ENCODE results near the gene ZNF333.
"Not testable (repeated sequence)": the region's sequence is repeated elsewhere in the genome, so short reads cannot be mapped to it uniquely, and the experiment has no call there.

Gene ZNF333

DNA sequence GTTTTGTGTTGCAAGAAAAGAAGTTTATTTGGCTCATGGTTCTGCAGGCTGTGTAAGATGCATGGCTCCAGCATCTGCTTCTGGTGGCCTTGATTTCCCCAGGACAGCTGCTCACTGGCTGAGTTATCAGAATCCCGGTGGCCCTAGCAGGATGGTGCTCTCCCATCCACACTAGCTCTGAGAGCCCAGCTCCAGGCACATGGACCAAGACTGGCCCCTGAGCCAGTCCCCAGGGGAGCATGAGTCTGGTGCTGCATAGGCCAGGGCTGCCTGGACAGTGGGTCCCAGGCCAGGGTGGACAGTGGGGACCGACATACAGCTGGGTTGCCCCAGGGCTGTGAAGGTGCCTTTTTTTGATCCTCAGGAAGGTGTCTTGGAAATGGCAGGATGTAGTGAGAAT is 78.2 kb downstream of the ZNF333 start:
- DNase-seq (ENCODE audit: low spot score), result no peak

DNA sequence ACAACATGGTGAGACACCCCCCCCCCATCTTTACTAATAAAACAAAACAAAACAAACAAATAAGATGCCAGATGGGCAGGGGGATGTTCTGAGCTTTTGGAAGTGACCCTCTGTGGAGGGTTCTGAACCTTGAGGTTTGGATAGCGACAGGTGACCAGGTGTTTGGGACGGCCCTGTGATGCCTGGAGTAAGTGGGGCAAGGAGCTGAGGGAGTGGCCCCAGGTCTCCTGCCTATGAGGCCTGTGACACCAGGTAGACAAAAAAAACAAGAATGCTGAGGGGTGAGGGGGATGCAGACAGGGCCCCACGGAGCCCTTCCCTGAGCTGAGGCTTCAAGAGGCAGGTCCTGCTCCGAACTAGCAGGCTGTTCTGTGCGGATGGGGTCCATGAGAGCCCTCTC is 79.4 kb downstream of the ZNF333 start:
- DNase-seq (ENCODE audit: low spot score), result no peak

DNA sequence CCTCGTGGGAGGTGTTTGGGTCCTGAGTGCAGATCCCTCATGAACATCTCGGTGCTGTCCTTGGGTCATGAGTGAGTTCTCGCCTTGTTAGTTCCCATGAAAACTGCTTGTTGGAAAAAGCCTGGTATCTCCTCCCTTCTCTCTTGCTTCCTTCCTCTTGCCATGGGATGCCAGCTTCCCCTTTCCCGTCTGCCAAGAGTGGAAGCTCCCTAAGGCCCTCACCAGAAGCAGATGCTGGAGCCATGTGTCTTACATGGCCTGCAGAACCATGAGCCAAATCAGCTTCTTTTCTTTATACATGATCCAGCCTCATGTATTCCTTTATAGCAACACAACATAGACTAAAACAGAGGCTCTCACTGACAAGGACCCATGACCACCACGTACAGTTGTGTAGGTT is 80.3 kb downstream of the ZNF333 start:
- DNase-seq (ENCODE audit: low spot score), result no peak

DNA sequence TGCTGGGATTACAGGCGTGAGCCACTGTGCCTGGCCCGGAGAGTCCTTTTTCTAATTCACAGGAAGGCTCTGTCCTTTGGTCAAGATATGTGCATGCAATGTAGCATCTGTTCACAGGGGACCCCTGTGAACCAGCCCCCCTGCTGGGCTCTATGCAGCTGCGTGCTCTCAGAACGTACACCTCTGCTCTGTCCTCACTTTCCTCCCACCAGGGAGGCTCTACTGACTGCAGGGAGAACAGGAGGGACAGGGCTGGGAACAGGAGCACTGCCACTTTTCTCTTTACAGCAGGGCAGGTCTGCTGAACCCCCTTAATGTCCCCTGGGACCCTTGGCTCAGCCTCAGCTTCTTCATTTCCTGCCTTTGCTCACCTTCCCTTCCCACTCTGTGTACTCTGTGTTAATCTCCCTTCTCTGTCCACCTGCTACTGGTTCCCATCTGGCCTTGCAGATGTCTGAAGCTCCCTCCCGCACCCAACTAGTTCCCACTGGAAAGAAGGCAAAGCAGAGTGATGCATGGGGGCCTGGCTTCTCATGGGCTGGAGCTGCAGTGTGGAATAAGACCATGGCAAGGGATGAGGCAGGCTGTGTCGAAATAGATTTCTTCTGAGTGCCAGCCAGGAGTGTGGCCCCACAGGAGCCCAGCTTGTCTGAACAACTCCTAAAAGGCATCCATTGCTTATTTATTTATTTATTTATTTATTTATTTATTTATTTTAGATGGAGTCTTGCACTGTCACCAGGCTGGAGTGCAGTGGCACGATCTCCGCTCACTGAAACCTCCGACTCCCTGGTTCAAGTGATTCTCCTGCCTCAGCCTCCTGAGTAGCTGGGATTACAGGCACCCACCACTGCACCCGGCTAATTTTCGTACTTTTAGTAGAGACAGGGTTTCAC is 81.3 kb downstream of the ZNF333 start:
- DNase-seq (ENCODE audit: low spot score), result no peak

DNA sequence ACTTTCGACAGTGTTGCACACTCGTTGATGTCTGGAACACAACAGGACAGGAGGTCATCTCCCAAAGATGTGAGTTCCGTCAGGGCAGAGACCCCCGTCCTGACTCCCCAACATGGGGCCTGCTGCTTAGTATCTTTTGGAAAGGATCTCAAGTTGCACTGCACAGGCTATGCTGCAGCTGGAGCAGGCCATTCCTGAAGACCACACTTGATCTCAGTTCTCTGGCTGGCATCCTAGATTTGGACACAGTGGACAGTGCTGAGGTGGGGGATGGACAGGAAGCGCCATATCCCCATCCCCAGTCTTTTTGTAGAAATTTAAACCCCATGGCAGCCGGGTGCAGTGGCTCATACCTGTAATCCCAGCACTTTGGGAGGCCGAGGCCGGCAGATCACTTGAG is 82.6 kb downstream of the ZNF333 start:
- no peak for DNase-seq (ENCODE audit: low spot score)

DNA sequence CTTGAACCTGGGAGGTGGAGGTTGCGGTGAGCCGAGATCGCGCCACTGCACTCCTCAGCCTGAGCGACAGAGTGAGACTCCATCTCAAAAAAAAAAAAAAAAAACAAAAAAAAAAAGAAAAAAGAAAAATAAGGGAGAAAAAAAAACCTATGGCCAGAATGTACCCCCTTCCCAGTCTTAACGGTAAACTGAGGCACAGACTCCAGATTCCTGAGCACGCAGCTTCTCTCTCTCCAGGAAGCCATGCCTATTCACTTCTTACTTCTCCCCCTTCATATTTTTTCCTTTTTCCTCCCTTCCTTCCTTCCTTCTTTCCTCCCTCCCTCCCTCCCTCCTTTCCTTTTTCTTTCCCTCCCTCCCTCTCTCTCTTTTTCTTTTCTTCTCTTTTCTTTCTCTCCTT is 83.1 kb downstream of the ZNF333 start:
- DNase-seq (ENCODE audit: low spot score), result no peak

DNA sequence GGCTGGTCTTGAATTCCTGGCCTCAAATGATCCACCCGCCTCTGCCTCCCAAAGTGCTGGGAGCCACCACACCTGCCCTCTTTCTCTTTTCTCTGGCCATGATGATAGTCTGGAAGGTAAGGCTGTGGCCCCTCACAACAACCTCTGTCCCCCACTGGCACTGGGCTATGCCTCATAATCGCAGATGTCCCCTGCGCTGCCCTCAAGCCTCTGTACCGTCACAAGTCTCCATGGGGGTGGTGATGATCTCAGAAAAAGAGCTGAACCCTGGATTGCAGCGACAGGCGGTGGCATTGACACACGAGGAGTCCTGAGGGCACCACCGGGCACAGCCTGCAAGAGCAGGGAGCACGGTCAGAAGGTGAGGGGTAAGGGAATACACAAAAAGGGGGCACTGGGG is 83.9 kb downstream of the ZNF333 start:
- not testable (repeated sequence) for DNase-seq (ENCODE audit: low spot score)

DNA sequence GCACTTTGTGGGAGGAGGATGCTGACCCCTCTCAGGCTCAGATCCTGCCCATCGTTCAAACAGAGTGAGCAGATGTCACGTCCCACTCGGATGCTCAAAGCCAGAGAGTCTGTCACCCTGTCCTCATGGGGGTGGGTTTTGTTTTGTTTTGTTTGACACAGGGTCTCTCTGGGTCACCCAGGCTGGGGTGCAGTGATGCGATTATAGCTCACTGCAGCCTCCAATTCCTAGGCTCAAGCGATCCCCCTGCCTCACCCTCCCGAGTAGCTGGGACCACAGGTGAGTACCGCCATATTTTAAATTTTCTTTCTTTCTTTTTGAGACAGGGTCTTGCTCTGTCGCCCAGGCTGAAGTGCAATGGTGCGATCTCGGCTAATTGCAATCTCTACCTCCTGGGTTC is 84.5 kb downstream of the ZNF333 start:
- no peak for DNase-seq (ENCODE audit: low spot score)

DNA sequence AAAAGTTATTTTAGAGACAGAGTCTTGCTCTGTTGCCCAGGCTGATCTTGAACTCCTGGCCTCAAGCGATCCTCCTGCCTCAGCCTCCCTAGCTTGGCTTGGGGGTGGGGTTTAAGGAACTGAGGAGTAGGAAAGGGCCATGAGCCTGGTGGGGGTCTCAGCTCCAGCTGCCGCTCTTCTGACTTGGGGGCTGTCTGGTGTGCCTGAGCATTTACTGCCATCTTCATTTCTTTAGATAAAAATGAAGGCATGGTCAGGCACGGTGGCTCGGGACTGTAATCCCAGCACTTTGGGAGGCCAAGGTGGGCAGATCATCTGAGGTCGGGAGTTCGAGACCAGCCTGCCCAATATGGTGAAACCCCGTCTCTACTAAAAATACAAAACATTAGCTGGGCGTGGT is 85.5 kb downstream of the ZNF333 start:
- DNase-seq (ENCODE audit: low spot score), result not testable (repeated sequence)

DNA sequence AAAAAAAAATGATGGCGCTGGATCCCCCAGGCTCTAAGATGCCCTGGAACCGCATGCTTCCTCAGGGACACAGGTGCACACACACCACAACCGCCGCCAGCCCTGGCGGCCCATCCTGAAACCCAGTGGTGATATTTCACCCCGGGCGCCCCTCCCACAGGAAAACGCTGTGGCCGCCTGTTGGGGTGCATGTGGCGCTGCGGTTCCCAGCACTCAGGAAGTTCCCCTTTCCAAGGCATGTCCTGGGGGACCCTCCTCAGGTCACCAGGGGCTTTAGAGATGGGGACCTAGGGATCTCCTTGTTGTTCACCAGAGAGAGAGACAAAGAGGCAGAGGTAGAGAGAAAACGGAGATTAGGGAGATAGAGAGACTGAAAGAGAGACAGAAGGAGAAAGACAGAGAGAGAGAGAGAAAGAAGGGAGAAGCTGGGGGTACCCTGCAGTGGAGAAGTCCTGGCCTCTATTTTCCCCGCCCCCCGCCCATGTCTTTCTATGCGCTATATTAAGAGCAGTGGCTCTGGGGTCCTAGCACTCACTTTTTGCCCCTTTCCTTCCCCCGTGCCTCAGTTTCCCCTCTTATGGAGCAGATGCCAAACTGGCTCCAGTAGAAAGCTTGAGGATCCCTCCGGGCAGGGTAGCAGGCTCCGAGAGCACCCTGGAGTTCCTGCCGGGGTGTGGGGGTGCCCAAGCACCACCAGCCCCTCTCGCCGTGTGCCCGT is 86.2 kb downstream of the ZNF333 start:
- no peak for DNase-seq (ENCODE audit: low spot score)

DNA sequence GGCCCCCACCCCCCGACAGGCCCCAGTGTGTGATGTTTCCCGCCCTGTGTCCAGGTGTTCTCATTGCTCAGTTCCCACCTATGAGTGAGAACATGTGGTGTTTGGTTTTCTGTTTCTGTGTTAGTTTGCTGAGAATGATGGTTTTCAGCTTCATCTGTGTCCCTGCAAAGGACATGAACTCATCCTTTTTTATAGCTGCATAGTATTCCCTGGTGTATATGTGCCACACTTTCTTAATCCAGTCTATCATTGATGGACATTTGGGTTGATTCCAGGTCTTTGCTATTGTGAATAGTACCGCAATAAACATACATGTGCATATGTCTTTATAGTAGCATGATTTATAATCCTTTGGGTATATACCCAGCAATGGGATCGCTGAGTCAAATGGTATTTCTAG is 87.8 kb downstream of the ZNF333 start:
- DNase-seq (ENCODE audit: low spot score), result not testable (repeated sequence)

DNA sequence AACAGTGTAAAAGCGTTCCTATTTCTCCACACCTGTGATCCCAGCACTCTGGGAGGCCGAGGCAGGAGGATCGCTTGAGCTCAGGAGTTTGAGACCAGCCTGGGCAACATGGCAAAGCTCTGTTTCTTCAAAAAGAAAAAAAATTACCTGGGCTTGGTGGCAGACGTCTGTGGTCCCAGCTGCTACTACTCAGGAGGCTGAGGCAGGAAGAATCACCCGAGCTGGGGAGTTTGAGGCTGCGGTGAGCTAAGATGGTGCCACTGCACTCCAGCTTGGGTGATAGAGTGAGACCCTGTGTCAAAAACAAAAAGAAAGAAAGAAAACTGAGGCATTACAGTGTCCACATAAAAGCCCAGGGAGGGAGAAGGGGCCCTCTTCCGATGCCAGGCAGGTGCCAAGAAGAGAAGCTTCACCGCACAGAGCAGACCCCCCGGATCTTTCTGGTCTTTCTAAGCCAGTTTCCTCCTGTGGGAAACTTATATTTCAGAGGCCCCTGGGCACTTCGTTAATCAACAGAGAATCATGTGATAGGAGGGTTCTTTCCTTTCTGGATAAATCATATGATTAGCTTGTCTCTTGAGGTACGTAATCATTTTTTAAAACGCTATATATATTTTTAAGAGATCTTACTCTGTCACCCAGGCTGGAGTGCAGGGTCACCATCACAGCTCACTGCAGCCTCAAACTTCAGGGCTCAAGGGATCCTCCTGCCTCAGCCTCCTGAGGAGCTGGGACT is 88.4 kb downstream of the ZNF333 start, which contains the start of gene ADGRE2:
TSS of gene ADGRE2 (minus strand) at position 451 of the 736 bp plus-strand sequence. CDS start 1,804 bp downstream, outside the sequence.
- DNase-seq (ENCODE audit: low spot score), result not testable (repeated sequence)

DNA sequence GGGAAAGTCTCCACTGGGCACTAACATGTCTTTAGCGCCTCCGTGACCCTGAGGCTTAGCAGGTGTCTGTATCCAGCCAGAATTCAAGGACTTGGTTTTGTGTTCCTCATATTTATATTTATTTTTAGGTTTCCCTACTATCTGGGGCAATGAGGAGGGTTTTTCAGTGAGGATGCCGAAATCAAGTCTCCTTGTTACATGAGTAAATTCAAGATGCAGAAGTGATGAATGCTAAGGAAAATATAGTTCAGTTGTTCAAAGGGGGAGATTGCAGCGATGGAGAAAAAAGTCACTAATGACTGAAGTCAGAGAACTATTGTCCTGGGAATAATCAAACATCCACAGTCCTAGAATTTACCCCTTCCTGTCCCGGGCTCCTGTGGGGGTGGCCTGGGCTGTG is 89.3 kb downstream of the ZNF333 start:
- no peak for DNase-seq (ENCODE audit: low spot score)

DNA sequence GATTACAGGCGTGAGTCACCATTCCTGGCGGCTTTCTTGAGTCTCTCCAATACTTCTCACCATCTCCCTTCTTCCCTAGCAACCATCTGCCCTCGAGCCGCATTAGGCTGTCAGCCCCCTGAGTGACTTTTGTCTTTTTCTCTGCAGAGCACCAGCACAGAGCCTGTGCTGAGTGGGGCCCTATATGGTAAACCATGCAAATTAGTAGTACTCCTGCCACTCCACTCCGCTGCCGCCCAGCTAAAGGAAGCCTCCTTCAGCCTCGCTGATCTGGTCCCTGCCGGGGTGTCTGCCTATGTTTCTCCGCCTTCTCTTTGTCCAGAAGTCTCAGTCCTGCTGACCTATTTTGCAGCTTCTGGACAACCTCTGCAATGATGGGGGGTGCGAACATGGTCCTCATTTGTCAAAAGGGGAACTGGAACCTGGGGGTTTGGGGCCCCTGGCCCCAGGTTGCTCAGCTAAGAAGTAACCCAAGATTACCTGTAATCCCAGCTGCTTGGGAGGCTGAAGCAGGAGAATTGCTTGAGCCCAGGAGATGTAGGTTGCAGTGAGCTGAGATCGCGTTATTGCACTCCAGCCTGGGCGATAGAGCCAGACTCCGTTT is 90.9 kb downstream of the ZNF333 start:
- not testable (repeated sequence) for DNase-seq (ENCODE audit: low spot score)

DNA sequence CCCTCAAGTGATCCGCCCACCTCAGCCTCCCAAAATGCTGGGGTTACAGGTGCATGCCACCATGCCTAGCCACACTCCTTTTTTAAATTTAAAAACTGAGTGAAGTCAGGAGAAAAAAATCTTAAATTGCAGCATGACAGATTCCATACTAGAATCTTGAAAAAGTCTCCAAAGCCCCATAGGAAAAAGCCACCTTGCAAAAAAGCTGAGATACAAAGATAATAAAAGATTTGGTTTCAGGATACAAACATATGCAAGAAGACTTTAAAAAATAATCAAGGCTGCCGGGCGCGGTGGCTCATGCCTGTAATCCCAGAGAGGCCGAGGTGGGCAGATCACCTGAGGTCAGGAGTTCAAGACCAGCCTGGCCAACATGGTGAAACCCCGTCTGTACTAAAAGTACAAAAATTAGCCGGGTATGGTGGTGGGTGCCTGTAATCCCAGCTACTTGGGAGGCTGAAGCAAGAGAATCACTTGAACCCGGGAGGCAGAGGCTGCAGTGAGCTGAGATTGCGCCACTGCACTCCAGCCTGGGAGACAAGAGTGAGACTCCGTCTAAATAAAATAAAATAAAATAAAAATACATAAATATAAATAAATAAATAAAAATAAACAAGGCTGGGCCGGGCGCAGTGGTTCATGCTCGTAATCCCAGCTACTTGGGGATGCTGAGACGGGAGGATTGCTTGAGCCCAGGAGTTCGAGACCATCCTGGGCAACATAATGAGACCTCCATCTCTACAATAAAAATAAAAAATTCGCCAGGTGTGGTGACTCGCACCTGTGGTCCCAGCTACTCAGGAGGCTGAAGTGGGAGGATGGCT is 92.1 kb downstream of the ZNF333 start:
- DNase-seq (ENCODE audit: low spot score), result not testable (repeated sequence)

DNA sequence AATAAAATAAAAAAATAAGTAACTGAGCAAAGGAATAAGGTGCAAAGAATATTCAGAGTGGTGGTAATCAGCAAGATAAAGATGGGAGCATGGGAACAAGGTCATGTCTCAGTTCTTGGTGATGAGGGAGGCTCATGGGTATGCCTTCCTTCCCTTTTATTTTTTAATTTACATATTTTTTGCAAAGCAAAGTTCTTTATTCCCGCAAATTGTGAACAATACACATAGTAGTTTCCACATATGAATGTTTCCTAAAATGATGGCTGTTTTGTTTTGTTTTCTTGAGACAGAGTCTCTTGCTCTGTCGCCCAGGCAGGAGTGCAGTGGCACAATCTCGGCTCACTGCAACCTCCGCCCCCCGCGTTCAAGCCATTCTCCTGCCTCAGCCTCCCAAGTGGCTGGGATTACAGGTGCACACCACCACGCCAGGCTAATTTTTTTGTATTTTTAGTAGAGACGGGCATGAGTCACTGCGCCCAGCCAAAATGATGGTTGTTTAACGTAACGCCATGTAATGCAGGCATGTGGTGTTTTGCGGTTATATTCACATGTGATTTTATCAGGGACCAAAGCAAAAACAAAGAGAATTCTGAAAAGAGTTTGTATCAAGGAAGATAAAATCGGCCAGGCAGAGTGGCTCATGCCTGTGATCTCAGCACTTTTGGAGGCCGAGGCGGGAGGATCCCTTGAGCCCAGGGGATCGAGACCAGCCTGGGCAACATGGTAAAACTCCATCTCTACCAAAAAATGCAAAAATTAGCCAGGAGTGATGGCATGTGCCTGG is 93.0 kb downstream of the ZNF333 start:
- DNase-seq (ENCODE audit: low spot score), result no peak

Data from kidney tubule cell (primary cell).